HepG2 (cell line): ENCODE results near the gene NSG2. TPM values are rescaled to one million over a fixed set of nuclear protein-coding genes. Genes with fewer than 3 reads are reported as not detected.

Source experiments
- CHCHD3 ChIP-seq: sonication (generic); formaldehyde crosslinking; IDR thresholded peaks from 2 replicates; pipeline ENCODE4 v1.8.0; 2022; ENCODE audit warnings: mild to moderate bottlenecking, missing genetic modification reagents, moderate library complexity
- CTCF ChIP-seq: sonication (generic); formaldehyde crosslinking; IDR thresholded peaks from 2 replicates; pipeline ENCODE4 v1.5.0; 2020; ENCODE audit warnings: mild to moderate bottlenecking, missing genetic modification reagents, moderate library complexity
- EHMT2 ChIP-seq: fragments of 200-600 bp; sonication (generic); IDR thresholded peaks from 2 replicates; pipeline ENCODE4 v1.7.0; 2017; ENCODE audit warnings: antibody characterized with exemption, low read depth, low read length, borderline replicate concordance
- ELF4 ChIP-seq: sonication (generic); formaldehyde crosslinking; IDR thresholded peaks from 2 replicates; pipeline ENCODE4 v1.5.0; 2020; ENCODE audit warnings: missing genetic modification reagents, mild to moderate bottlenecking, moderate library complexity, borderline replicate concordance
- LBX2 ChIP-seq: sonication (generic); formaldehyde crosslinking; IDR thresholded peaks from 2 replicates; pipeline ENCODE4 v1.5.0; 2020; ENCODE audit warnings: missing genetic modification reagents, mild to moderate bottlenecking, borderline replicate concordance
- PBX3 ChIP-seq: sonication (generic); formaldehyde crosslinking; IDR thresholded peaks from 2 replicates; pipeline ENCODE4 v1.8.1; 2023; ENCODE audit warnings: missing genetic modification reagents, inconsistent platforms, borderline replicate concordance
- PCBP1 ChIP-seq: fragments of 200-400 bp; formaldehyde crosslinking; IDR thresholded peaks from 2 replicates; pipeline ENCODE4 v1.6.1; 2017; ENCODE audit warnings: mild to moderate bottlenecking, low read depth, low read length, borderline replicate concordance
- RORA ChIP-seq: sonication (generic); formaldehyde crosslinking; IDR thresholded peaks from 2 replicates; pipeline ENCODE4 v1.5.0; 2020; ENCODE audit warnings: mild to moderate bottlenecking, missing genetic modification reagents, moderate library complexity
- SIX4 ChIP-seq: sonication (generic); formaldehyde crosslinking; IDR thresholded peaks from 2 replicates; pipeline ENCODE4 v1.4.0; 2020; ENCODE audit warnings: missing genetic modification reagents
- ZNF296 ChIP-seq: sonication (generic); formaldehyde crosslinking; conservative IDR thresholded peaks from 2 replicates; pipeline ENCODE4 v1.5.0; 2020; ENCODE audit warnings: mild to moderate bottlenecking, missing genetic modification reagents
- polyA plus RNA-seq, 8 experiments: library from polyadenylated mRNA; depleted of rRNA in 3 of 8; stranded (reverse) in 7 of 8; unstranded in 1 of 8; fragments of >200 nt; fragmentation: Illumina TruSeq in 4 of 8; extraction: Trizol in 4 of 8; gene quantifications; 2 replicates each; pipeline versions ENCODE4 v1.2.1 to v1.2.3, GENCODE V29; 2011 to 2016; ENCODE audit warnings: low read depth in 4 of 8, missing spikeins in 1 of 8, mixed read lengths in 1 of 8; ENCODE audit not compliant: insufficient read depth in 1 of 8
- total RNA-seq, 5 experiments: library from RNA; depleted of rRNA; stranded (reverse); fragments of >200 nt; fragmentation: Illumina TruSeq; extraction: Trizol; gene quantifications; 2 replicates each; pipeline ENCODE4 v1.2.3, GENCODE V29; 2016; ENCODE audit warnings: low read depth in 1 of 5

NSG2 gene
- total and polyA plus RNA-seq, 2 of the 13 experiments (the other 11 are each of a cell fraction or from before 2014, with no cell fraction given): 0.21 TPM; not detected in 1

GRCh38 chr5:174083056-174083827 is 37.7 kb downstream of the NSG2 start (continued):
- TF ChIP-seq LBX2 (CRISPR knock-in tag) (no peak), CHCHD3 (CRISPR knock-in tag) (no peak), SIX4 (CRISPR knock-in tag) (no peak), PBX3 (CRISPR knock-in tag) (no peak), CTCF (CRISPR knock-in tag) (no peak), ELF4 (CRISPR knock-in tag) (no peak), ZNF296 (no peak), EHMT2 (no peak), RORA (CRISPR knock-in tag) (no peak), PCBP1 (no peak)
